Brain microvascular endothelial cell (primary cell): ENCODE data around the gene LRRC70.
"Not testable (repeated sequence)": the region's sequence is repeated elsewhere in the genome, so short reads cannot be mapped to it uniquely, and the experiment has no call there.

Experiments
- DNase-seq: peaks from one replicate; pipeline ENCODE4 v3.0.0-alpha.2; 2020
- H3K27ac ChIP-seq: fragments of 250-450 bp; sonication (Bioruptor Pico); 2 replicates; pipeline ENCODE4 v1.5.1; 2020; ENCODE audit warnings: mild to moderate bottlenecking, moderate library complexity
- H3K27me3 ChIP-seq: fragments of 250-450 bp; sonication (Bioruptor Pico); replicated peaks from 2 replicates; pipeline ENCODE4 v1.5.1; 2020; ENCODE audit warnings: mild to moderate bottlenecking
- H3K36me3 ChIP-seq: fragments of 250-450 bp; sonication (Bioruptor Pico); replicated peaks from 2 replicates; pipeline ENCODE4 v1.5.1; 2020; ENCODE audit warnings: mild to moderate bottlenecking
- H3K4me3 ChIP-seq: 2 replicates; pipeline ENCODE4 v1.5.1; 2011; ENCODE audit warnings: low read depth, mild to moderate bottlenecking, control low read depth, low read length, moderate library complexity
- in situ Hi-C: cut with HindIII; loops from 2 replicates; pipeline ENCODE4 v1.10.0; 2017; ENCODE audit warnings: low sequenced_read_pairs, low pct_ligation_motif_present
- TF ChIP-seq, protein P1 (sequence below): IDR thresholded peaks from 2 replicates; pipeline ENCODE4 v1.5.1; 2011; ENCODE audit warnings: low read depth, mild to moderate bottlenecking, moderate library complexity, low read length, control low read depth, inconsistent platforms; ENCODE audit errors: missing control alignments

Gene LRRC70

DNA sequence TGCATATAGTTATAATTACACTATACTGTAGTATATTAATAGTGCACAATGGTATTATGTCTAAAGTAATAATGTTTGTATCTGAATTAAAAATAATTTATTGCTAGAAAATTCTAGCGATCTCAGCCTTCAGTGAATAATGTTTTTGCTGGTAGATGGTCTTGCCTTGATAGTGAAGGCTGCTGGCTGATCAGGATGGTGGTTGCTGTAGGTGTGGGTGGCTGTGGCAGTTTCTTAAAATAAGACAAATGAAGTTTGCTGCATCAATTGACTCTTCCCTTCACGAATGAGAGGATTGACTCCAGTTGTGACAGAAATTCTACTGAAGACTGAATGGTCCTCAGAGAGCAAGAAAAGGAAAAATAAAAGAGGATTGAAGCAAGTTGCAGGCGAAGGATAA, 19.7 kb upstream of the LRRC70 start:
- TF ChIP-seq, protein P1, sequence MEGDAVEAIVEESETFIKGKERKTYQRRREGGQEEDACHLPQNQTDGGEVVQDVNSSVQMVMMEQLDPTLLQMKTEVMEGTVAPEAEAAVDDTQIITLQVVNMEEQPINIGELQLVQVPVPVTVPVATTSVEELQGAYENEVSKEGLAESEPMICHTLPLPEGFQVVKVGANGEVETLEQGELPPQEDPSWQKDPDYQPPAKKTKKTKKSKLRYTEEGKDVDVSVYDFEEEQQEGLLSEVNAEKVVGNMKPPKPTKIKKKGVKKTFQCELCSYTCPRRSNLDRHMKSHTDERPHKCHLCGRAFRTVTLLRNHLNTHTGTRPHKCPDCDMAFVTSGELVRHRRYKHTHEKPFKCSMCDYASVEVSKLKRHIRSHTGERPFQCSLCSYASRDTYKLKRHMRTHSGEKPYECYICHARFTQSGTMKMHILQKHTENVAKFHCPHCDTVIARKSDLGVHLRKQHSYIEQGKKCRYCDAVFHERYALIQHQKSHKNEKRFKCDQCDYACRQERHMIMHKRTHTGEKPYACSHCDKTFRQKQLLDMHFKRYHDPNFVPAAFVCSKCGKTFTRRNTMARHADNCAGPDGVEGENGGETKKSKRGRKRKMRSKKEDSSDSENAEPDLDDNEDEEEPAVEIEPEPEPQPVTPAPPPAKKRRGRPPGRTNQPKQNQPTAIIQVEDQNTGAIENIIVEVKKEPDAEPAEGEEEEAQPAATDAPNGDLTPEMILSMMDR = no peak
- no peaks in the 10 kb centered on the region for H3K27me3 ChIP-seq
- H3K27ac ChIP-seq = no peak overlapping the region
- H3K36me3 ChIP-seq = no peaks in the 10 kb centered on the region
- in situ Hi-C loops = no loop called here
- no peak for DNase-seq
- H3K4me3 ChIP-seq = no peak overlapping the region

DNA sequence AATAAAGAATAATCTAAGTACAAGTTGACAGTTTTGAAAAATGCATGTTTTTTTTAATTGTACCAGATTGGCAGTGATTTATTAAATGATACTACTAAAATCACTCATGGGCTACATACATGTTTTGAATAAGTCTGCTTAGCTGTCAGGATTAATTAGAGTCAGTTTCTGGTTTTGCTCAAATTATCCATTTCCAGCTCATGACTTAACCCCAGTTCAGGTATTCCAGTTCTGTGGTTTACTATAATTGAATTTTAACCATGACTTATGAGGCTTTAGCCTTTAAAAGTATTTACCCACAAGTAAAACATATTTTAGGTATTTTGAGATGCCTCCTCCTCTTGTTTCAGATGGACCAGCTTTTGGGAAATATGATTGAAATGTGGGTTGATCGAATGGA, 17.8 kb upstream of the LRRC70 start:
- in situ Hi-C loops = no loop called here
- no peaks in the 10 kb centered on the region for H3K27me3 ChIP-seq
- H3K4me3 ChIP-seq = no peak overlapping the region
- TF ChIP-seq, protein P1 = no peak
- DNase-seq = no peak
- no peaks in the 10 kb centered on the region for H3K36me3 ChIP-seq
- H3K27ac ChIP-seq = no peak overlapping the region

DNA sequence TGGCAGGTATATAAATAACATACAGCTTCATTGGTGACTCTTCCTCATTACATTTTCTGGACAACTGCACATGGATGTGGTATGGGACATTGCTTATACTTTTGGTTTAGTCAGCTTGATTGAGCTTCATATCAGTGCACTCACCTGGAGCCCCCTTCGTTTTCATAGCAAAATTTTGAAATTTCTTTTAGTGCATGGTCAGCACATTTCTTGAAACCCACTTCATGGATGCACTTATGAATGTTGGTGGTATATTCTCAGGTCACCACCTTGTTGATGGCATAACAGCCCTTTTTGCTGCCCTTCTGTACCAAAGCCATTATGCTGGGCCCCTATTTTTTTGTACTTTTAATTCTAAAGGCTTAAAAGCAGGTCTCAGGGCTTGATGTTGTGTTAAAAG, 16.7 kb upstream of the LRRC70 start:
- Histone ChIP-seq H3K27me3 (no peaks in the 10 kb centered on the region), H3K27ac (no peak overlapping the region), H3K36me3 (no peaks in the 10 kb centered on the region), H3K4me3 (no peak overlapping the region)
- DNase-seq = no peak
- TF ChIP-seq, protein P1 = no peak
- in situ Hi-C loops = no loop called here

DNA sequence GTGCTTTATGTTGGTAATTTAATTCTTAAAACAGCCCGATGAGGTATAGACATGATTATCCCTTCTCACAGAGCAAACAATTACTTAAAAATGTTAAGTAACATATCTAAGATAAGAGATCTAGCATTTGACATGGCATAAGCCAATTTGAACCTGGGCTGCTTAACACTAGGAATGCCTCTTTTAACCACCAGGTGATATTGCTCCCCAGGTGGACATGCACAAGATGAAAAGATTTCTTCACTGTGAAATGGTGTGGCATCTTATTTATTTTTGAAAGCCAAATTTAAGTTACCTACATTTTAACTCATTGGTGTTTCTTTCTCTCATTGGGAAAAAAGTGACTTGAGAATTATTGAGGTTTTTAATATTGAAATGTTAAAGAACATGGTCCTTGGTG, 15.8 kb upstream of the LRRC70 start:
- DNase-seq = no peak
- Histone ChIP-seq H3K36me3 (peaks cover 1% of the 10 kb centered on the region), H3K4me3 (no peak overlapping the region), H3K27ac (no peak overlapping the region), H3K27me3 (no peaks in the 10 kb centered on the region)
- in situ Hi-C loops = no loop called here
- TF ChIP-seq, protein P1 = no peak

DNA sequence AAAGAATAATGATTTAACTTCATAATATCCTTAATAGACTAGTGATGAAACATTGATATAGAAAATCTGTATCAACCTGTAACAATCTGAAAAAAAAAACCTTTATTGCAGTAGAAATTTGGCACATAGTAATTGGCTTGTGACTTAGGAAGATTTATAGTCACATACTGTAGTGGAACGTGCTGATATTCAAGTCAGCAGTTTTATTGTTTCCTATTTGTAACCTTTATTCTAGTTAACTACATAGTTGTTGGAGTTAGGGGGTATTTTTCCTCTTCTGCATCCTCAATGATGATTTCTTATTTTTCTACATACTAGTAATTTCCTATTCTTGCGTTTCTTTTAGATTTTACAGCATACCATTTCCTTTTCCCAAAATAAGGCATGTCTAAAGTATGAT, 14.5 kb upstream of the LRRC70 start:
- no peak overlapping the region for H3K27ac ChIP-seq
- H3K27me3 ChIP-seq = no peaks in the 10 kb centered on the region
- H3K36me3 ChIP-seq = peaks cover 3% of the 10 kb centered on the region
- in situ Hi-C loops = no loop called here
- no peak for DNase-seq
- TF ChIP-seq, protein P1 = no peak
- H3K4me3 ChIP-seq = no peak overlapping the region

DNA sequence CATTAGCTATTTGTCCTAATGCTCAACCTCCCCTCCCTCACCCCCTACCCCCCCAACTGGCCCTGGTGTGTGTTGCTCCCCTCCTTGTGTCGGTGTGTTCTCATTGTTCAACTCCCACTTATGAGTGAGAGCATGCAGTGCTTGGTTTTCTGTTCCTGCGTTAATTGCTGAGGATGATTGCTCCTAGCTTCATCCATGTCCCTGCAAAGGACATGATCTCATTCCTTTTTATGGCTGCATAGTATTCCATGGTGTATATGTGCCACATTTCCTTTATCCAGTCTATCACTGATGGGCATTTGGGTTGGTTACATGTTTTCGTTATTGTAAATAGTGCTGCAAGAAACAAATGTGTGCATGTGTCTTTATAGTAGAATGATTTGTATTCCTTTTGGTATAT, 12.9 kb upstream of the LRRC70 start:
- DNase-seq, in situ Hi-C loops, H3K4me3 ChIP-seq, H3K36me3 ChIP-seq, H3K27me3 ChIP-seq, H3K27ac ChIP-seq: not testable (repeated sequence)
